GM03348 (cell line): ENCODE data around the gene LUZP4.
A peak's percentile ranks its signal among the peaks of the same experiment; 100 is the strongest.
"Not testable (repeated sequence)": the region's sequence is repeated elsewhere in the genome, so short reads cannot be mapped to it uniquely, and the experiment has no call there.

Experiments used
- DNase-seq: peaks from one replicate; pipeline ENCODE4 v3.0.0; 2012; ENCODE audit warnings: low spot score

Gene LUZP4

GRCh38 chrX:115337491-115338144, 48.1 kb downstream of the LUZP4 start:
- peak; percentile 51 for DNase-seq

GRCh38 chrX:115339441-115340025, 50.0 kb downstream of the LUZP4 start:
- DNase-seq, result no peak

- DNase-seq, result no peak
Measured at GRCh38 chrX:115341421-115341820, 51.9 kb downstream of the LUZP4 start.

GRCh38 chrX:115344885-115345614, 55.5 kb downstream of the LUZP4 start:
- DNase-seq, result peak; percentile 81

GRCh38 chrX:115345615-115346014, 56.1 kb downstream of the LUZP4 start:
- DNase-seq, result no peak

- not testable (repeated sequence) for DNase-seq
Measured at GRCh38 chrX:115346738-115347137, 57.2 kb downstream of the LUZP4 start.

GRCh38 chrX:115348446-115349225, 59.1 kb downstream of the LUZP4 start:
- no peak for DNase-seq

- DNase-seq, result peak; percentile 23
Measured at GRCh38 chrX:115350711-115351381, 61.3 kb downstream of the LUZP4 start.

- DNase-seq, result no peak
Measured at GRCh38 chrX:115356369-115356768, 66.9 kb downstream of the LUZP4 start.
